Fibroblast of skin of back (primary cell): ENCODE results near the gene TRAF7. TPM values are rescaled to one million over a fixed set of nuclear protein-coding genes. Genes with fewer than 3 reads are reported as not detected.
"Not testable (repeated sequence)": the region's sequence is repeated elsewhere in the genome, so short reads cannot be mapped to it uniquely, and the experiment has no call there.

Source experiments
- DNase-seq: peaks from one replicate; pipeline ENCODE4 v3.0.0-alpha.2; 2013
- polyA plus RNA-seq, 2 experiments: library from polyadenylated mRNA; unstranded; fragments of 120-200 nt; gene quantifications; one replicate each; pipeline ENCODE4 v1.2.1, GENCODE V29; 2013; ENCODE audit not compliant: insufficient read length in 2 of 2

Gene TRAF7
- polyA plus RNA-seq (2013, experiment 1 of 2; ENCODE audit: insufficient read length), result 69.7 TPM
- polyA plus RNA-seq (2013, experiment 2 of 2; ENCODE audit: insufficient read length), result 76.9 TPM

DNA sequence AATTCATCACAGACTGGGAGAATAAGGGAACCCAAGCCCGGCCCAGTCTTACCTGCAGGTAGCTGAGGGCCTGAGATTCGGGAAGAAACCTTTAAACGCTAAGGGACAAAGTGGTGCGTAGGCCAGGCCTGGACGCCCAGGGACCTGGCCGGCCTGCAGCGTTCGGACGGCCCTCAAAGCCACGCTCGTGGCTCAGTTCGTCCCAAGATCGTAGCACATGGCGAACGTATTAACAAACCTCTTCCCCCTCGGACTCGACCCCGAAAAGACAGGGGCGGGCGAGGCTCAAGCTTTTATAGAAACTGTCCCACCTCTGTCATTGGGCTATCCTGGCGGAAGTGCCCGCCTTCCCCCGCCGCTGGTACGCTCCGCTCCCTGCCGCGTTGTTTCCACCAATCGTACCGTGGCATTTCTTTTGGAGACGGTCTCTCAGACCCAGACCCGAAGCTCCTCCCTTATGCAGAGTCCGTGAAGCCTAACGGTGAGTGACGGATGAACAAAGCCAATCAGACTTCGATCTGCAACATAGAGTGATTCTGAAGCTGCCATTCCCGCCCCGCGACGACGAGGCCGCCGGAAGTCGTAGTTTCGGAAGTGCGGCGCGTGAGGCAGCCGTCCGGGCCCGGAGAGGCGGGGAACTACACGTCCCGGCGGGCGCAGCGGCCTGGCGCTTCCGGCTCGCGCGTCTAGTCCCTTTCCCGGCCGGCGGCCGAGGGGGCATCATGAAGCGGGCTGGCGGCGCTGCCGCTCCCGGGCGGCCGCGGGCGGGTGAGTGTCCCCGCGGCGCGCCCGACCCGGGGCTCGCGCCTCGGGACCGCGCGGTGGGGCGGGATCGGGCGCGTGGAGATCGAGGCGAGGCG, at the start of gene TRAF7:
TRAF7 (plus strand) TSS at position 692 of the 860 bp plus-strand sequence. CDS start 8,139 bp downstream, outside the sequence.
- DNase-seq, result peak; percentile 100

DNA sequence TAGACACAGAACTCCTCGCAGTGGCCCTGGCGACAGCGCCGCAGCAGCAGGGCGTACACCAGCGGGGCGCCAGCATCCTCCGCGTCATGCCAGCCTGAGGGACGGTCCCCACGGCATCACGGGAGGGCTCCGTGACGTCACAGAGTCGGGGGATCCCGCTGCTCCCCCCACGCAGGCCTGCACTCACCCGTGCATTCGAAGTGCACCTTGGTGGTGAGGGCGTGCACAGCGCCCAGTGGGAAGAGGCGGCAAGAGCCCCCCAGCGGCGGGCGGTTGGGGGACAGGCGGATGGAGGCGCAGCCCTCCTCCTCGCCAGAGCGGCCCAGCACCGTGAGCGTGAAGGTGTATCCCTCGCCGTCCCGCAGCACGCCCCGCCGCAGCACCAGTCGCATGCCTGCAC, 49.4 kb upstream of the TRAF7 start:
- DNase-seq, result not testable (repeated sequence)

DNA sequence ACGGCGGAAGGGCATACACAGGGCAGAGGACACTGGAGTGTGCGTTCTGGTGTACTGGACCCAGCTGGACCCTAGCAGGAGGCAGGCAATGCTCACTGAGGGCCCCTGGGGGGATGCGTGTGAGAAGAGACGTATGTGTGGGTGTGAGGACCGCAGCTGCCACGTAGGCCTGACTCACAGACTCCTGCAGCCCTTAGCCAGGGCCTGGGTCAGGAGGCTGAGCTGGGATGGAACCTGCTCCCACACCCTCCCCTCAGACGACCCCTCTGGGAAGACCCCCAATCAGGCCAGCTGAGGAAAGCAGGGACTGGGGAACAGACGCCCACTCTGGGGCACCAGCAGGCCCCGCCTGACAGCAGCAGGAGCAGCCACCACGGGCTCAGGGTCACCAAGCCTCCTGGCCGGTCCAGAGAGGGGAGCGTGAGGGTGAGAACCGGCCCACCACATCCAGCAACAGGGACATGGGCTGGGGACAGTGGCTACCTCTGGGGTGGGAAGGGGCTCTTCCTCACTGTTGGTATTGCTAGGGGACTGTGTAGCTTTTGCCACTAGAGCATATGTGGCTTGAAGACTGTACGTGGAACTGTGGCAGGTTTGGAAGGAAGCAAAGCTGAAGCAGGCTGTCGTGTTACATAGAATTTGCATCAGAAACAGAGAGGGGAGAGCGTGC, 48.3 kb upstream of the TRAF7 start:
- DNase-seq, result not testable (repeated sequence)

DNA sequence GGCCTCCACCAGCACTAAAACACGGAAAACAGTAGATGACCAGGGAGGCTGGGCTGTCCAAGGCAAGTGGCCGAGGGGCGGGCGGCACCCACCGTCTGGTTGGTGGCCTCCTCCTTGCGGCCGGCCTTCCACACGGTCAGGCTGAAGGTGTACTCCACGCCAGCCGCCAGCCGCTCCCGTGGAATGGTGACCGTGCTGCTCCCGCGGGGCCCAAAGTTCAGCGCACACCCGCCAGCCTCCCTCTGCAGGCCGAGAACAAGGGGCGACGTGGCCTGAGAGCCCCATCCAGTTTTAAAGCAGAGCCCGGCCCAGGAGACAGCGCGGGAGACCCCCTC, 47.8 kb upstream of the TRAF7 start:
- not testable (repeated sequence) for DNase-seq

DNA sequence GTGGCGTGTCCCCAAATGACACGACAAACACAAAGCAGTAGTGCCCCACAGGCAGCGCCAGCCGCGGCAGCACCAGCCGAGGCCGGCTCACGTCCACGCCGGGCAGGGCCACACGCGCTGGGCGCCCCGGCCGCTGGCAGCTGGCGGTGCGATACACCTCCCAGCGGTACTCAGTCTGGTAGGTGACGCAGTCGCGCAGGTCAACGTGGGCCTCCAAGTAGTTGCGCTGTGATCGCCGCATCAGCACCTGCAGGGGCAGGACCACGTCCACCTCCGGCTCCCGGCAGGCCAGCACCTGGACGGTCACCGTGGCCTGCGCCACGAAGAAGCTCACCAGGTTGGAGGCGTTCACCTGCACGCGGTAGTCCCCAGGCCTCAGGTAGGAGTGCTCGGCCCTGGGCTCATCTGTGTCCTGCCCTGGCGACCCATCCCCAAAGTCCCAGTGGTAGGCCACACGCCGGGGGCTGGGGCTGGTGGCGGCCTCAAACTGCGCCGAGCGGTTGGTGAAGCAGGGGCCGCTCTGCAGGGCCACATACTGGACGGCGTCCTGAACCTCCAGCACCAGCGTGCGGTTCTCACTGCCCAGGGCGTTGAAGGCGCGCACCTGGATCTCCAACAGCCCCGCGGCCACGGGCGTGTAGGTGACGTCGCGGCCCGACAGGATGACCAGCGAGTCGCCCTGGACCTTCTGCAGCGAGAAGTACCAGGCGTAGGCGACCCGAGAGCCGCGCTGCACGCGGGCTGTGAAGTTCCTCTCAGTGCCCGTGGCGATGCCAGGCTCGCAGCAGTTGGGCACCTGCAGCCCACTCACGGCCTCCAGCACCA, 46.9 kb upstream of the TRAF7 start:
- DNase-seq, result not testable (repeated sequence)

DNA sequence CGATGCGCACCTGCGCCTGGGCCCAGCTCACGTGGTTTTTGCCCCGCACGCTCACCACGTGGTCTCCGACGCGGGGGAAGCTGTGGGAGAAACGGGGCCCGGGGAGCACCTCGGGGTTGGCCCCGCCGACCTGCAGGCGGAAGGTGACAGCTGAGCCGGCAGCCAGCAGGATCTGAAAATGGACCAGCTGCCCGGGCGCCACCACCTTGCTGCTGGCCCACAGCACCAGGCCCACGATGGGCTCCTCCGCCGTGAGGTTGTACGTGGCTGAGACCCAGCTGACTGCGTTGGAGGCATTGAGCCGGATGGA, 46.4 kb upstream of the TRAF7 start:
- DNase-seq, result not testable (repeated sequence)

DNA sequence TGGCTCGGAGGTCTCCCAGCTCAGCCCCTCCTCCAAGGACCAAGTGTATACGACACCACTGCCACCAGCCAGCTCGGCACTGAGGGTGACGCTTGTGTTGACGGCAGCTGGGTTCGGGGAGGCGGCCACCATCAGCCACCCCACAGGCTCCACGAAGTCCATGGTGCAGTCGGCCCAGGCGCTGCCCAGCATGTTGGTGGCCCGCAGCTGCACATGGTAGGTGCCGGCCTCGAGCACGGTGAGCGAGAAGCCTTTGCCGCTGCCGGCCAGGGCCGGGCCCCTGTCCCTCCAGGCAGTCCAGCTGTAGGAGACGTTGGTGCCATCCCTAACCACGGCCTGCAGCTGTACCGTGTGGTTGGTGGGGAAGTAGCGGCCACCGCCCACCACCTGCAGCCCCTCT, 45.7 kb upstream of the TRAF7 start:
- not testable (repeated sequence) for DNase-seq

DNA sequence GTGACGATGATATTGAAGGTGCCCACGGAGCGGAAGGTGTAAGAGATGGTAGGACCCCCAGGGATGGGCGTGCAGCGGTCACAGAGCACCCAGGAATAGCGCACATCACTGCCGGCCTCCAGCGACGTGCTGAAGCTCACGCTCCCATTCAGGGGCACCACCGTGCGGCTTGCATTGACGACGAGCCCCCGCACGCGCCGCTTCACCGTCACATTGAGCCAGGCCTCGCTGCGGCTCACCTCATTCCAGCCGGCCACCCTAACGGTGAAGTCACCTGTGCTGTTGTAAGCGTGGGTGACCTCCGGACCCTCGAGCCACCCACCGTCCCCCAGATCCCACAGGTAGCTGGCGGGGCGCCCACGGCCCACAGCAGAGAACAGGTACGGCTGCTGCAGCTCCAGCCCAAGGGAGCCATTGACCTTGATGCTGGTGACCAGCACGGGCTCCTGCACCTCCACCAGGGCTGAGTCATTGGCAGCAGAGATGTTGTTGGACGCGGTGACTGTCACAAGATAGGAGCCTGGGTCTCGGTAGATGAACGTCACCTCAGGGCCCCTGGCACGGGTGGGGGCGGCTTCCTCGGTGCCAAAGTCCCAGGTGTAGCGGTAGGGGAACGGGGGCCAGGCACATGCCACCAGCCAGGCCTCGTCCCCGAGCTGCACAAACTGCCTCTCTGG, 45.1 kb upstream of the TRAF7 start:
- DNase-seq, result not testable (repeated sequence)

DNA sequence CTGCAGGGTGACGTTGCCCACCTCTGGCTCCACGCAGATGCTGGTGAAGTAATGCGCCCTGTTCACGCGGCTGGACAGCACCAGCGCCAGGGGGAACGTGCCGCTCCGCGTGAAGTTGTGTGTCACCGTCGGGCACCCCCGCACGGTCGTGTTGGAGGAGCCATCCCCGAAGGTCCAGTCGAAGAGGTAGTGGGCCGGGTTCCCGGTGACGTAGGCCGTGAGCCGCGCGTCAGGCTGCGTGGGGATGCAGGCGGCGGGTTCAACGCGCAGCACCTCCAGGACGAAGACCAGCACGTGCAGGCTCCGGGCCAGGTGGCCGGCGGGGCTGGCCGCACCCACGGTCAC, 44.6 kb upstream of the TRAF7 start:
- DNase-seq, result not testable (repeated sequence)

DNA sequence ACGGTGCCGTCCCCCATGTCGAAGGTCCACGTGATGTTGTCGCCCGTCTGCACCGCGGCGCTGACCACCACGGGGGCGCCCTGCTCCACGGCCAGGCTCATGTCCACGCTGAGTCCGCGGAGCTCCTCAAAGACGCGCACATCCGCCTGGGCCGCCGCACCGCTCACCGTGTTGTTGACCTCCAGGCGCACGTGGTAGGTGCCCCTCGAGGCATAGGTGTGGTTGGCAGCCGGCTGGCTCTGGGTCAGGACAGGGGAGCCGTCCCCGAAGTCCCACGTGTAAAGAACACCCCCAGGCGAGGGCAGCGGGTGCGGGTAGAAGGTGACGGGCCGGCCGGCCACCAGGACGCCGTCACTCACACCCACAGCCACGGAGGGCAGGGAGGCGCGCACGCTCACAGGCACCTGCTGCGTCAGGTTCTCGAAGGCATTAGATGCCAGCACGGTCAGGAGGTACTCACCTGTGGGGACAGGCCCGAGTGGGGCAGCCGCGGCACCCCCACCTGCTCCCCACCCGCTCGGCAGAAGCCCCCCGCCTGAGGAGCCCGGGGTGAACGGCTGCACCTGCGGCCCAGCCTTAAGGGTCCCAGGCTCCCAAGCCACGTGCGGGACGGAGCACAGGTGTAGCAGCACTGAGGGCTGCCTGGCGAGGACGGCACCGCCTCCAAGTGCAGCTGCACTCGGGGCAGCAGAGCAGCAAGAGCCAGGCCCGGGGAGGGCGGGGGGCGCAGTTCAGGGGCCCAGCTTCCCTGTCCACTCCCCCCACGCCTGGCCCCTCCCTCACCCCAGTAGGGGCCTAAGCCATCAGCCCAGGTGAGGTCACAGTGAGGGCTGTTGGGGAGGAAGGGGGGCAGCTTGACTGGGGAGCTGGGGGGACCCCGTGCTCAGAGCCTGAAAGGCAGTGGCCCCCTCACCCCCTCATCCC, 43.9 kb upstream of the TRAF7 start:
- not testable (repeated sequence) for DNase-seq

DNA sequence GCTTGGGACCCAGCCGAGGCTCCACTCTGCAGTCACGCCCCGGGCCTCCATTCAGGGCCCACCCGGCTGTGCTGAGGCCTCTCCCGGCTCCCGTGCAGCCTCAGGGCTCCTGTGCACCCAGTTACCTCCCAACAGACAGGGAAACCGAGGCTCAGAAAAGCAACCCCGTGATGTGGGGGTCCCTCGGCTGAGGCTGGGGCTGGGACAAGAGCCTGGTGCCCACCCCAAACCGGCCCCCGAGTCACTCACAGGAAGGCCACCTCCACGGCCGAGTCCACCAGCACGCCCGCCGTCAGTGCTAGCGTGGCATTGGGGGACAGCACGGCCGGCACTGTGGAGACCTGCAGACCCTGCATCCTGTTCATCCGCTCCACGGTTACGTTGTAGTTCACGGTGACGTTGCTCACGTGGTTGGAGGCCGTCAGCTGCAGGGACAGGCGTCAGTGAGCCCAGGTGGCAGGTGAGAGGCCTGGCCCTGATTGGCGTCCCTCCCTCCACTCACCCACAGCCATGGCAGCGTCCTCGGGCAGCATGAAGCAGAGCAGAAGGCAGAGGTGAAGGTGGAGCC, 43.0 kb upstream of the TRAF7 start:
- DNase-seq, result not testable (repeated sequence)

DNA sequence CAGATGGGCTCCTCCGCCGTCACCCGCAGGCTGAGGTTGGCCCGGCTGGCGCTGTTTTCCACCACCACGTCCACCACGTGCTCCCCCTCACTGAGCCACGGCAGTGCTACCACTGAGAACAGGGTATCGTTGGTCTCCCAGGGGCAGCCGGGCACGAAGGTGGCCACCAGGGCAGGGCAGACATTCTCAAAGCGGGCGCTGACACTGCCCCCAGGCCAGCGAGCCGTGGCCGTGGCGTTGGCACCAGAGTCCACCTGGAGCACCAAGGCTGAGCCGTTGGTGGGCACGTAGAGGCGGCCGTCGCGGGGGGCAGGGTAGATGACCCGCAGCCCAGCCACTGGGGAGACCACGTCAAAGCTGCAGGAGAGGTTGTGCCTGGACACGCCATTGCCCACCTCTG, 41.4 kb upstream of the TRAF7 start:
- DNase-seq, result not testable (repeated sequence)

DNA sequence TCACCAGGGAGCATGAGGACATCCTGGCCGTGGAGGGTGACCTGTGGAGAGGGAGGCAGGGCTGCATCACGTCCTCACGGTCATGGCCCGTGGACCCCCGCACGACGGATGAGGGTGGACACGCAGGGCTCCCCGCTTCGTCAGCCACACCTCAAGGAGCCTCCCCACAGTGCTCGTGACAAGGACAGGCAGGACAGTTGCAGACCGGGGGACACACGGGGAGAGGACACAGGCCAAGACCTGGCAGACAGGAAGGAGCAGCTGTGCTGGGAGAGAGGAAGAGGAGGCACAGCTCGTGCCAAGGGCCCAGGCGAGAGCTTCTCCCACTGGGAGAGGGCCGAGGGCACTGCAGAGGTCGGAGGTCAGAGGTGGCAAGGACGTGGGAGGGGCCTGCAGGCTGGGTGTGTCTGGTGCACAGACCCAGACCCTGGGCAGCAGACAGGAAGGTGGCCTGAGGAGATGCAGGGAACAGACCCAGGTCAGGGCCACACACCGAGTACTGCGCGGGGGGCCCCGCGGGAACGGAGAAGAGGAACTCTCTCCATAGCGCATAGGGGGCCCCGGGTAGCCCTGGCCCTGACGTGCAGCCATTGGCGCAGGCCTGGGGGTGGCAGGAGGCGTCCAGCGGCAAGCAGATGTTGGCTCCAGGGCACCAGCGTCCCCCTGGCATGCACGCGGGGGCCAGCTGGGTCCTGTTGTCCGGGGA, 40.5 kb upstream of the TRAF7 start:
- DNase-seq, result not testable (repeated sequence)

DNA sequence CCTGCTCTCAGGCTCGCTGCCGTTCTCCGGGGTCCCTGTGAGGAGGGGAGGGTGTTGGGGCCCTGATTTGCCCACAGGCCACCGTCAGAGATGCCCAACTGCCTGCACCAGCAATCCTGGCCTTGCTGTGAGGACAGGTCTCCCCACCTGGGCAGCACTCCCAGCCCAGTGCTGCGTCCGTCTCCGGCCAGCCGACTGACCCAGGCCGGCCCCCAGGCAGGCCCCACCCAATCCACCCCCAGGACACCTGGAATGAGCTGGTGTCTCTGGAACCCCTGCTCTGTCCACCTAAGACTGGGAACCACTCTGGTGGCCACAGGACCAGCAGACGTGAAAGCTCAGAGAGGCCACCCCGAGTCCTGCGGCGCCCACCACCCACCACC, 40.0 kb upstream of the TRAF7 start:
- DNase-seq, result no peak

DNA sequence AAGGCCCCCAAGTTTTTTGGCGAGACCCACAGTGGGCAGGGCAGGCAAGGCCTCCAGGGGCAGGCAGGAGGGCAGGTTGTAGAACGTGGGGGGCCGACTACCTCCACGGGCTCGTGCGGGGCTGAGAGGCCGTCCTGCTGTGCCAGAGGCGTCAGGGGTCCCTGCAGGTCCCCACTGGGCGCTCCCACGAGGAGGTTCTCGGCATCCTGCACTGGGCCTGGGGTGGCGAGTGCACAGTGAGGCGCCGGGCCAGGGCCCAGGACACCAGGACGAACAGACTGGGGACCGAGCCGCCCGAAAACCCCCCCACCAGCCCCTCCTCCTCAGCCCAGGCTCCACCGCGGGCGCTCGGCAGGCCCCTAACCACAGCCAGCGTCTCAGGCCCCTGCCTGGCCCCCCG, 39.2 kb upstream of the TRAF7 start:
- DNase-seq, result not testable (repeated sequence)

DNA sequence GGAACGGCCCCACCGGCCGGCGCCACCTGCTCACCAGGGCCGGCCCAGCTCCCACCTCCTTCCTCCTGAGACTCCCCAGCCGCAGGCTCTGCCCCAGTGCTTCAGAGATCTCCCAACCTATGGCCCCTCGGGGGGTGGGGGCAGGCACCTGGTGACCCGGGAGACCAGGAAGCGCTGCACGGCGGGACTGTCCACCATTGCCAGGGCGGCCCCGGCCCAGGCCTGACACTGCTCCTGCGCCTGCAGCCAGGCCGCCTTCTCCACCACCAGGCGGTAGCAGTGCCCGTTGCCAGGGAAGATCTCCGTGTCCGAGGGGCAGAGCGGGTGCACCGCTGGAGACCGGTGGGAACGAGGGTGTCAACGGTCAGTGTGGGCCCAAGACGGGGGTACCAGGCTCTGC, 38.2 kb upstream of the TRAF7 start:
- DNase-seq, result not testable (repeated sequence)

DNA sequence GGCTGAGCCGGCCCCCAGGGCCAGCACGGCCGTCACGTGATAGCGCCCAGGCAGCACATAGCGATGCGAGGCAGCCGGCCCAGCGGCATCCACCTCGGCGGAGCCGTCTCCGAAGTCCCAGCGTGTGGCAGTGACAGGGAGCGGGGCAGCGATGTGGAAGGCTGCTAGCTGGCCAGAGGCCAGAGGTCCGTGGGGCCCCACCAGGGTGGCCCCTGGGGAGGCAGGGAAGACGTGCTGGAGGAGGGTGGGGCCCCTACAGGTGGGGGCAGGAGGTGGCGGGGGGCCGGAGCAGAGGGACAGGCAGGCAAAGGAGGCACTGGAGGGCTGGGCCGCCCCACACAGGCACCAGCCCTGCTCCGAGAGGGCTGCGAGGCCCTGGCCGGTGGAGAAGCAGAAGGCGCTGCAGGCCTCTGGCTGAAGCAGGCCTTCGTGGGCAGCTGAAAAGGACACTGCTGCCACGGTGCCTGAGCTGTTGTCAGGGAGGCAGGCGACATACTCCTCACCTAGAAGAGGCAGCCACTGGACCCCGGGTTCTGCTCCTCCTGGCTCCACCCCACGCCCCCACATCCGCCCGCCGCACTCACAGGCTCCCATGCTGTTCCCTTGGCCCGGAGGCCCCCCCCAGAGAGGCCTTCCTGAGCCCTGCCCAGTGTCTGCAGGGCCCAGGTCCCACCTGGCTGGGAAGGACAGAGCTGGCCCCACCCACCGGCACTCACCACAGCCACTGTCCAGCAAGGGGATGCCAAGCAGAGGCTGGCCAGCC, 37.4 kb upstream of the TRAF7 start:
- not testable (repeated sequence) for DNase-seq

DNA sequence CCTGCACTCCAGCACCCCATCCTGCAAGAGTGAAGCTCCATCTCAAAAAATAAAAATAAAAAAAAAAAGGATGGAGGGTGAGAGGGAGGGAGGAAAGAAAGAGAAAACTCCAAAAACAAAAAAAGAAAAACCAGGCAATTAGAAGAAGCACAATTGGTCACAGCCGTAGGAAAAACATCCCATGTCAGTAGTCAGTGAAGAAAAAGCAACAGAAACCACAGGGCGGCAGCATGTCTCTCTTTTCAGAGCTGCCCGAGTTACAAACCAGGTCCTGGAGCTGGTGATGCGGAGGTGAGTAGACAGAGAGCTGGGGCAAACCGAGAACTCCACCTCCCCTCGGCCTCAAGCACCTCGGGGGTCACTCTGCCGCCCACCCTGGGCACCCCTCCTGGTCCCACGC, 34.3 kb upstream of the TRAF7 start:
- peak; percentile 63 for DNase-seq

DNA sequence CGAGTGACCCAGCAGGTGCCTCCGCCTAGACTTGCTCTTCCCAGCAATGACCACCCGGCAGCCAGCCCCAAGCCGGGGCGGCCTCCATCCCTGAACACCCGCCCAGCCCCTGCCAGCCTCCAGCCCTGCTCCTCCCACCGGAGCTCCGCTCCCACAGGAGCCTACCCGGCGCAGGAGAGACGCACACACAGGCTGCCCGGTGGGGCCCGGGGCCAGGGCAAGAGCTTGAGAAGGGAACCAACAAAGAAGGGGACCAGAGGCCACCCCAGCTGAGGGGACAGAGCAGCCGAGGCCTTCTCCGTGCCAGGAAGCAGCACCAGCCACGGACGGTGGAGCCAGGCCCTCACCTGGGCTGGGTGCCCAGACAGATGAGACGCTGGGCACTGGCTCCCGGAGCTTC, 33.7 kb upstream of the TRAF7 start:
- no peak for DNase-seq

DNA sequence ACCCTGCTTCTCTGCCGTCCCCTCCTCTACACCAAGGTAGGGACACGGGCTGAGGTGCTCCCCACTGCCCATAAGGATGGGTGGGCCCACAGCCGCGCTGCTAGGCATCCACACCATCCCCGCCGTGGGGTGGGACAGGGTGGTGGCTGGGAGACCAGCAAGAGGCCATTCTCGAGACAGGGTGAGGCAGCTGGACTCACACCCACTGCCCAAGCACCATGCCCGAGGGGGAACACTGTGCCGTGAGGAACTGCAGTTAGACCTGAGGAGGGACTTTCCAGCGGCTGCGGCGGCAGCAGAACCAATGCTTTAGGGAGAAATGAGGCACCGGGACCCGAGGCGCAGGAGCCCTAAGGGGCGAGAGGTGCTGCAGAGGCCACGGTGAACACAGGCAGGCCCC, 33.2 kb upstream of the TRAF7 start:
- no peak for DNase-seq
